IPS-18a (cell line): Measurements from ENCODE around the gene ARMC2.

Experiments
- H3K27ac ChIP-seq: one replicate; pipeline ENCODE4 v1.5.1; 2013; ENCODE audit warnings: low read length
- H3K27me3 ChIP-seq: one replicate; pipeline ENCODE4 v1.6.1; 2013; ENCODE audit warnings: mild to moderate bottlenecking, low read length; ENCODE audit not compliant: control insufficient read depth, insufficient read depth
- H3K36me3 ChIP-seq: one replicate; pipeline ENCODE4 v1.6.1; 2013; ENCODE audit warnings: low read depth, low read length; ENCODE audit not compliant: control insufficient read depth
- H3K4me1 ChIP-seq: one replicate; pipeline ENCODE4 v1.6.1; 2013; ENCODE audit warnings: low read depth, low read length; ENCODE audit not compliant: control insufficient read depth
- H3K4me3 ChIP-seq: one replicate; pipeline ENCODE4 v1.5.1; 2013; ENCODE audit warnings: low read length
- H3K9ac ChIP-seq: one replicate; pipeline ENCODE4 v1.6.1; 2013; ENCODE audit warnings: mild to moderate bottlenecking, low read length, moderate library complexity
- H3K9me3 ChIP-seq: one replicate; pipeline ENCODE4 v1.6.1; 2013; ENCODE audit warnings: low read depth, low read length; ENCODE audit not compliant: control insufficient read depth

Gene ARMC2

DNA sequence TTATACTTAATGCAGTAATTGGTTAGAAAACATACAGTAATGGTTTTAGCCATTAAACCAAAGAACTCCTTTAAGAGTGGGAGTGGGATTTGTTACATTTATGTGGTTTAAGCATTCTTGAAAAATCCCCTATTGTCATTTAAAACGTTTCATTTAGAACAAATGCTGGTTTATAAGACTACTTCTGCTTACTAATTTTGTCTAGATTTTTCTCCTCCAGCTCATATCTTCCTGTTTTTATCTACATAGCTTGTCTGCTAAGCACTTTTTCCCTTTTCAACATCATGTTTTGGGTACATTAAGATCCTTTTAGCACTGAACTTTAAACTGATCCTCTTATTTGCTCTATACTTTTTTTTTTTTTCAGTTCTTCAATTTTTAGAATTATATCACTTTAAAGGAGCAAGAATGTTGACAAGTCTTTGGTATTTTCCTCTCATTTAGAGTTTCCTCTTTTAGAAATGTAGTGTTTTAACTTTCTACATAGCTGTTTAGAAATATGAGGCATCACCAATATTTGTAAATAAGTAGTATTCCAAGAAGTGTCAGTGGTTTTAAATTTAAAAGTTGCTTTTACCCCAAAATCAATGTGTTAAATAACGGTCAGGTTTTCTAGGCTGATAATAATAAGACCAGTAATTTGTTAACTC, 165.6 kb downstream of the ARMC2 start:
- Histone ChIP-seq H3K4me1 (no peaks in the 10 kb centered on the region), H3K27me3 (no peaks in the 10 kb centered on the region)

DNA sequence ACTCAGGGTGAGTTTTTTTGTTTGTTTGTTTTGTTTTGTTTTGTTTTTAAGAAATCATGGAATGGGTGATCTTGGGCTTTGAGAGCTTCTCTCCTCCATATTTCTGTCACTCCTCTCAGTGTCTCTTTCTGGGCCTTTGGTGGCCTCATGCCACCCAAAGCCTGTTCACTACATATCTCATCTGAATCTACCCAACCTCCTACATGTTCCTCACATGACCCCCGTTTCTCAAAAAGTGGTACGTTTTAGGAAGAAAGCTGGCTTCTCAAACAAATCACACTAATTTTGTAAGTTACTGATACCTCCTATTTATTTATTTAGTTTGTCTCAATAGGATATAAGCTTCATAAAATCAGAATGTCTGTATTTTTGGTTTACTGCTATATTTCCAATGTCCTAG, 166.4 kb downstream of the ARMC2 start:
- H3K4me1 ChIP-seq, result no peaks in the 10 kb centered on the region
- no peak overlapping the region for H3K9ac ChIP-seq
- no peak overlapping the region for H3K4me3 ChIP-seq
- H3K27ac ChIP-seq, result no peak overlapping the region
- no peaks in the 10 kb centered on the region for H3K36me3 ChIP-seq
- no peaks in the 10 kb centered on the region for H3K27me3 ChIP-seq
- no peaks in the 10 kb centered on the region for H3K9me3 ChIP-seq

More for the DNA sequence above, 165.6 kb downstream of the ARMC2 start:
- H3K36me3 ChIP-seq, result no peaks in the 10 kb centered on the region
- H3K9ac ChIP-seq, result no peak overlapping the region
- H3K27ac ChIP-seq, result no peak overlapping the region
- H3K9me3 ChIP-seq, result no peaks in the 10 kb centered on the region
- no peak overlapping the region for H3K4me3 ChIP-seq

GRCh38 chr6:109015176-109015575, 167.0 kb downstream of the ARMC2 start:
- Histone ChIP-seq H3K9ac (no peak overlapping the region), H3K27ac (no peak overlapping the region), H3K9me3 (no peaks in the 10 kb centered on the region), H3K4me3 (no peak overlapping the region), H3K27me3 (no peaks in the 10 kb centered on the region), H3K36me3 (no peaks in the 10 kb centered on the region), H3K4me1 (peaks cover 5% of the 10 kb centered on the region)

GRCh38 chr6:109019911-109020310, 171.7 kb downstream of the ARMC2 start:
- Histone ChIP-seq H3K9ac (no peak overlapping the region), H3K4me3 (no peak overlapping the region), H3K27ac (no peak overlapping the region), H3K27me3 (no peaks in the 10 kb centered on the region), H3K9me3 (no peaks in the 10 kb centered on the region), H3K36me3 (no peaks in the 10 kb centered on the region), H3K4me1 (peaks cover 5% of the 10 kb centered on the region)

- Histone ChIP-seq H3K4me1 (peaks cover 5% of the 10 kb centered on the region), H3K9ac (no peak overlapping the region), H3K27ac (no peak overlapping the region), H3K9me3 (no peaks in the 10 kb centered on the region), H3K27me3 (no peaks in the 10 kb centered on the region), H3K36me3 (no peaks in the 10 kb centered on the region), H3K4me3 (no peak overlapping the region)
Measured at GRCh38 chr6:109021870-109022269, 173.6 kb downstream of the ARMC2 start.

DNA sequence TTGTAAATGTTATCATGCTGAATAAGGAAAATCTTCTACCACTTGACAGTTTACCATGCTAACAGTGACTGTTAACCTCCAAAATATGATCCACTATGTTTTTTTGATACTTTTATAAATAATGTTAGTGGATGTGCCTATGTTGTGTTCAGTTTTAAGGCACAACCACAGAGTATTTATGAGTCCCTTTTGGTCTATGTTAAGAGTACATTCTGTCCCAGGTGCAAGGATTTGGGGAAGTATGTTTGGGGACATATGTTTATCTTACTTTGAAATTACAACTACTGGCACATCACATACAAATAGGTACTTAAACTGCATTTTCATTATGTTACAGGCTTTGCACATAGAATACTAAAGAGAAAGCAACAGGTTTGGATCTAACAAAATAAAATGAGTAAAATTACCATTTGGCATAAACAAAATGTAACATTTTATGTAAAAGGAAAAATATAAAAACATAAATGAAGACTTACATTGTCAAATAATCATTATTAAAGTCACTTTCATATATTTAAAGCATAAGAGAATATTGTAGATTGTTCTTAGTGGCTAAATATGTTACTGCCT, 175.2 kb downstream of the ARMC2 start:
- peaks cover 5% of the 10 kb centered on the region for H3K4me1 ChIP-seq
- H3K27me3 ChIP-seq, result no peaks in the 10 kb centered on the region
- no peak overlapping the region for H3K4me3 ChIP-seq
- H3K36me3 ChIP-seq, result no peaks in the 10 kb centered on the region
- no peak overlapping the region for H3K27ac ChIP-seq
- no peaks in the 10 kb centered on the region for H3K9me3 ChIP-seq
- H3K9ac ChIP-seq, result no peak overlapping the region
